Adipocyte (in vitro differentiated cells): ENCODE data around the gene TRIL.

Experiments used
- DNase-seq: peaks from one replicate; pipeline ENCODE4 v3.0.0-alpha.2; 2015; ENCODE audit warnings: low read depth
- H3K27me3 ChIP-seq: replicated peaks from 2 replicates; pipeline ENCODE4 v1.7.0; 2013; ENCODE audit warnings: mild to moderate bottlenecking, low read length, moderate library complexity; ENCODE audit not compliant: control insufficient read depth, insufficient read depth
- H3K36me3 ChIP-seq: 2 replicates; pipeline ENCODE4 v1.7.0; 2013; ENCODE audit warnings: low read length, mild to moderate bottlenecking, moderate library complexity; ENCODE audit not compliant: control insufficient read depth, insufficient read depth, severe bottlenecking
- H3K4me1 ChIP-seq: 2 replicates; pipeline ENCODE4 v1.7.0; 2013; ENCODE audit warnings: mild to moderate bottlenecking, low read length, moderate library complexity; ENCODE audit not compliant: control insufficient read depth, insufficient read depth
- H3K4me3 ChIP-seq: 2 replicates; pipeline ENCODE4 v1.7.0; 2013; ENCODE audit warnings: mild to moderate bottlenecking, low read length, moderate library complexity
- H3K9ac ChIP-seq: 2 replicates; pipeline ENCODE4 v1.7.0; 2013; ENCODE audit warnings: mild to moderate bottlenecking, low read length, moderate library complexity
- H3K9me3 ChIP-seq: 2 replicates; pipeline ENCODE4 v1.7.0; 2013; ENCODE audit warnings: mild to moderate bottlenecking, low read length, moderate library complexity; ENCODE audit not compliant: control insufficient read depth

TRIL gene

GRCh38 chr7:28958235-28958979, at the start of gene TRIL:
Gene TRIL (minus strand): TSS chr7:28958330. CDS start chr7:28958046, 284 bp downstream.
- peaks cover 34% of the 10 kb centered on the region for H3K27me3 ChIP-seq
- peaks cover 17% of the 10 kb centered on the region for H3K4me1 ChIP-seq
- peak; percentile 76 for DNase-seq
- no peaks in the 10 kb centered on the region for H3K36me3 ChIP-seq
- peak within 1 kb of the TSS; percentile 36 for H3K9ac ChIP-seq
- peaks cover 6% of the 10 kb centered on the region for H3K9me3 ChIP-seq
- peak within 1 kb of the TSS; percentile 74 for H3K4me3 ChIP-seq

GRCh38 chr7:29007127-29007526, 49.0 kb upstream of the TRIL start:
- no peak overlapping the region for H3K4me3 ChIP-seq
- H3K9ac ChIP-seq = no peak overlapping the region
- H3K9me3 ChIP-seq = peaks cover 12% of the 10 kb centered on the region
- no peaks in the 10 kb centered on the region for H3K4me1 ChIP-seq
- no peak for DNase-seq
- no peaks in the 10 kb centered on the region for H3K27me3 ChIP-seq
- no peaks in the 10 kb centered on the region for H3K36me3 ChIP-seq

- H3K36me3 ChIP-seq = no peaks in the 10 kb centered on the region
- H3K9ac ChIP-seq = no peak overlapping the region
- no peak overlapping the region for H3K4me3 ChIP-seq
- DNase-seq = no peak
- peaks cover 12% of the 10 kb centered on the region for H3K9me3 ChIP-seq
- no peaks in the 10 kb centered on the region for H3K4me1 ChIP-seq
- peaks cover 7% of the 10 kb centered on the region for H3K27me3 ChIP-seq
Observed at GRCh38 chr7:29005829-29006228, 47.7 kb upstream of the TRIL start.

GRCh38 chr7:29005406-29005805, 47.3 kb upstream of the TRIL start:
- H3K27me3 ChIP-seq = peaks cover 11% of the 10 kb centered on the region
- no peak for DNase-seq
- H3K9me3 ChIP-seq = peaks cover 12% of the 10 kb centered on the region
- H3K36me3 ChIP-seq = no peaks in the 10 kb centered on the region
- H3K9ac ChIP-seq = no peak overlapping the region
- H3K4me1 ChIP-seq = no peaks in the 10 kb centered on the region
- H3K4me3 ChIP-seq = no peak overlapping the region

- DNase-seq = no peak
- H3K27me3 ChIP-seq = peaks cover 16% of the 10 kb centered on the region
Observed at GRCh38 chr7:29003703-29004102, 45.6 kb upstream of the TRIL start.

GRCh38 chr7:29000717-29001076, 42.6 kb upstream of the TRIL start:
- Histone ChIP-seq H3K27me3 (peaks cover 16% of the 10 kb centered on the region), H3K4me1 (no peaks in the 10 kb centered on the region), H3K36me3 (no peaks in the 10 kb centered on the region), H3K4me3 (no peak overlapping the region), H3K9me3 (peaks cover 3% of the 10 kb centered on the region), H3K9ac (no peak overlapping the region)
- no peak for DNase-seq

More at GRCh38 chr7:29003703-29004102, 45.6 kb upstream of the TRIL start:
- Histone ChIP-seq H3K9ac (no peak overlapping the region), H3K4me1 (no peaks in the 10 kb centered on the region), H3K4me3 (no peak overlapping the region), H3K9me3 (peaks cover 12% of the 10 kb centered on the region), H3K36me3 (no peaks in the 10 kb centered on the region)

- Histone ChIP-seq H3K36me3 (no peaks in the 10 kb centered on the region), H3K9me3 (no peaks in the 10 kb centered on the region), H3K9ac (no peak overlapping the region), H3K4me3 (no peak overlapping the region), H3K4me1 (no peaks in the 10 kb centered on the region), H3K27me3 (peaks cover 16% of the 10 kb centered on the region)
- no peak for DNase-seq
Observed at GRCh38 chr7:28999895-29000716, 42.0 kb upstream of the TRIL start.

GRCh38 chr7:28999427-28999826, 41.3 kb upstream of the TRIL start:
- no peak for DNase-seq
- H3K4me3 ChIP-seq = no peak overlapping the region
- H3K9ac ChIP-seq = no peak overlapping the region
- no peaks in the 10 kb centered on the region for H3K4me1 ChIP-seq
- no peaks in the 10 kb centered on the region for H3K36me3 ChIP-seq
- peaks cover 16% of the 10 kb centered on the region for H3K27me3 ChIP-seq
- no peaks in the 10 kb centered on the region for H3K9me3 ChIP-seq

- H3K9me3 ChIP-seq = no peaks in the 10 kb centered on the region
- peaks cover 16% of the 10 kb centered on the region for H3K27me3 ChIP-seq
- no peak for DNase-seq
- no peak overlapping the region for H3K4me3 ChIP-seq
- no peaks in the 10 kb centered on the region for H3K36me3 ChIP-seq
- no peak overlapping the region for H3K9ac ChIP-seq
- H3K4me1 ChIP-seq = no peaks in the 10 kb centered on the region
Observed at GRCh38 chr7:28998105-28998504, 40.0 kb upstream of the TRIL start.

GRCh38 chr7:28996836-28997235, 38.7 kb upstream of the TRIL start:
- DNase-seq = no peak
- peaks cover 16% of the 10 kb centered on the region for H3K27me3 ChIP-seq
- no peaks in the 10 kb centered on the region for H3K9me3 ChIP-seq
- no peaks in the 10 kb centered on the region for H3K4me1 ChIP-seq
- H3K9ac ChIP-seq = no peak overlapping the region
- H3K4me3 ChIP-seq = no peak overlapping the region
- H3K36me3 ChIP-seq = no peaks in the 10 kb centered on the region

GRCh38 chr7:28993371-28993770, 35.2 kb upstream of the TRIL start:
- no peaks in the 10 kb centered on the region for H3K36me3 ChIP-seq
- H3K9ac ChIP-seq = no peak overlapping the region
- peaks cover 23% of the 10 kb centered on the region for H3K4me1 ChIP-seq
- no peak for DNase-seq
- H3K27me3 ChIP-seq = no peaks in the 10 kb centered on the region
- no peaks in the 10 kb centered on the region for H3K9me3 ChIP-seq
- H3K4me3 ChIP-seq = no peak overlapping the region
